GM21619 (cell line): ENCODE measurements around the gene NAV2.

Experiments
- ATAC-seq: cut with Tn5 transposase; IDR thresholded peaks from one replicate; pipeline ENCODE4 v1.9.1; 2021; ENCODE audit not compliant: unreplicated experiment

Gene NAV2

DNA sequence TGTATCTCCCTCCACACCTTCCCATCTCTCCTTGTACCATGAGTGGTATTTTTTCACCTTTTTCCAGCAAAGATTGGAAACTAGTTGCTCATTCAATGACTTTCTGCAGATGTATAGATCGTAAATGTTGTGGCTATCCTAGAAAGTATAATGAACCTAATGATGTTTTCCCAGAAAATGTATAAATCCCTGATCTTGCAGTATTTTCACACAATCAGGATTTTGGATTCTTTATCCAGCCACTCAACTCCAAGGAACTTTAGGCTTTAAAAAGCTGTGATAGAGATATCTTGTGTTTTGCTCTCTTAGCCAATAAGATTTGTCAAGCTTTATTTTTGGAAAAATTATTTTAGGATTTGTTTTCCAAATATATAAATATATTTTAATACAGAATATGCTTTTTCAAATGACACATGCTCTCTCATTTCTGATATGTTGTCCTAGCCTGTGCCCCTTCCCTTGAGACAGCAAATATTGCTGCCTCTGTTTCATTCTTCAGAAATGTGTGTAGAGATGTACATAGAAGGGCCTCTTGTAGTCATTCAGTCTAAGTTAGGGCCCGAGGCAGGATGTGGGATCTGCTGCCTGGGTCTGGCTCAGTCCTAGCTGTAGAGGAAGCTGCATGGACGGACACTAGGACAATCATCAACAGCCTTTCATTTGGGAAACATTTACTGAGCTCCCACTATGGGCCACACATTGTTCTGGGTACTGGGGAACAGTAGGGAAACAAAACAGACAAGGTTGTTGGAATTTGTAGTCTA, 62.4 kb downstream of the NAV2 start:
- ATAC-seq, result no peak

DNA sequence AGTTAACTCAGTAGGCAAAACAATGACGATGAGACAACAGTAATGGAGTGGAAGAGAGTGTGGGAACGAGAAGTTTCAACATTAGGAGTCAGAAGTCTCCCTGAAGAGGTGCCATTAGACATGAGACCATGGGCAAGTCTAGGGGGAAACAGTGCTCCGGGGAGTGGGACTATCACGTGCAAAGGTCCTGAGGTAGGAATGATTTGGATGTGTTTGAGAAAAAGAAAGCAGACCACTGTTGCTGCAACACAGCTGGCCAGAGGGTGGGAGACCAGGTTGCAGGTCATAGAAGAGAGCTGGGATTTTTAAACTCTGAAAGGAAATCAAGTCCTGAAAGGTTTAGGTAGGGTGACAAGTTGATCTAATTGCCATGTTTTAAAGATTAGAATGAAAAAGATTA, 63.0 kb downstream of the NAV2 start:
- ATAC-seq, result no peak

DNA sequence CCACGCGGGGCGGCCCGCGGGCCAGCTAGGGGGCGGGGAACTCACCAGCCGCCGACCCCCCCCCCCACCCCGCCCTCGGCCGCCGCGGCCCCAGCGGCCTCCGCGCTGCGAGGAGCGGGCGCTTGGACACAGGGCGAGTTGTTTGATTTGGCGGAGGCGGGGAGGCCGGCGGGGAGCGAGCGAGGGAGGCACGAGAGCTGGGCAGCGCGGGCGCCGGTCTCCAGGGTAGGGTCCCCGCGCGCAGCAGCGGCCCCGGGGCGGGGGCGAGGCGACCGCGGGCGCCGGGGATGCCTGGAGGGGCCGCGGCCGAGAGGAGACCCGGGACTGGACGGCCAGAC, 64.4 kb downstream of the NAV2 start:
- peak; percentile 9 for ATAC-seq

DNA sequence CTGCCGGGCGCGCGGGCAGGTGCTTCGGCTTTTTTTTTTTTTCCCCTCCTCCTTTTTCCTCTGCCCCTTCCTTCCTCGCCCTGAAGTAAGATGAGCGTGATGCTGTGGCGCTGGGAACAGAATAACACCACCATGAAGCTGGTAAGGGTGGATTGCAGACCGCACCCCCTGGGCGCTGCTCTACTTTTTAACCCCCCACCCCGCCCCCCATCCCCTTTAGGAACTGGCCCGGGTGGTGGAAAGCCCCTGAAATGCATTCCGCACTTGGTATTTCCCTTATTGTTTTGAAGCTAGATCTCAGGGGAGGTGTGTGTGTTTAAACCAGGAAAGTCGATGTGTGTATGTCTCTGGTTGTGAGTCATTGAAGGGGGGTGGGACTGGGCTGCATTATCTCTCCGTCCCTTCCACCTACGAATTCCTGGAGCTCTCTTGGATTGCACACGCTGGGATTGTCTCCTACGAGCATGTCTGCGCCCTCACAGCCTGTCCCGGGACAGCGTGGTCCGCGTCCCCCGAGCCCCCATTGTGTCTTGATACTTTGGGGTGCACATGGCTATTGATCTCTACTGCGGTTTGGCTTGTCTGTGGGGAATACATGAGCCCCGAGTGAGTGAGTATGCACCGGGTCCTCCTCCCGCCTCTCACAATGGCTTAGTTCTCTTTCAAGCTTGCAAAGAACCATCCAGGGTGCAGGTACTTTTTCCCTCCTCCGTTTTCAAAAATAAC, 64.9 kb downstream of the NAV2 start:
- peak; percentile 83 for ATAC-seq

DNA sequence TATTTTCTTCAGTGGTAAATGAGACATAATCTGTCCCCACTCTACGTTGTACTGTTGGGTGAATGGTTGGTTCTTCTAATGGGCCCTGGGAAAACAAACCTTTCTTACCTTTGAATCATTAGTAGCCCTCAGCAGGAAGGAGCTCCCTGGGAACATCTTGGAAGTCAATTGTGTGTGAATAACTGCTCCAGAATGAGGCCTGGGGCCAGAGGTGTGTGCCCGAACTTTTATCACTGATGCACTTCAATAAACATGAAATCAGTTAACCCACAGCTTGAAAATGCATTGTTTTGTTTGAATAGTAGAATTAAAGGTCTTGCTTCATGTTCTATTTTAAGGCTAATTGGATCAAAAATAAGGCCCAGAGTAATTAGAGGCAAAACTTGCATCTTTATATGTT, 67.1 kb downstream of the NAV2 start:
- no peak for ATAC-seq

DNA sequence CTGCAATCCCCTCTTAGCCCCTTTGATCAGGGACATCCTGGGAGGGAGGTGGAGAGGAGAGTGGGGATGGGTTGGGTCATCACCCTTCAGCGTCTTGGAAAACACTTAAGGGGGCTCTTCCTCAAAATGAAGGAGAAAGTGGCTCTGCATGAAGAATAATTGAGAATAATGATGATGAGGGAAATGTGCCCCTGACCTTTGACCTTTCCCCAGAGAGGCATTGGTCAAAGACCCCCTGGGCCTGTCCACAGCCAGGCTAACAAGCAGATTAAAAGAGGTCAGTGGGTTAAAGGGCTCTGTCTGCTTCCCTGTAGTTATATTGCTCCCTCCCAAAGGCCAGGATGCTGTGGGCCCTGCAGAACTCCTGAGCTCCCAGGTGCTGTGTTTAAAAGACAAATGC, 68.7 kb downstream of the NAV2 start:
- ATAC-seq, result no peak

DNA sequence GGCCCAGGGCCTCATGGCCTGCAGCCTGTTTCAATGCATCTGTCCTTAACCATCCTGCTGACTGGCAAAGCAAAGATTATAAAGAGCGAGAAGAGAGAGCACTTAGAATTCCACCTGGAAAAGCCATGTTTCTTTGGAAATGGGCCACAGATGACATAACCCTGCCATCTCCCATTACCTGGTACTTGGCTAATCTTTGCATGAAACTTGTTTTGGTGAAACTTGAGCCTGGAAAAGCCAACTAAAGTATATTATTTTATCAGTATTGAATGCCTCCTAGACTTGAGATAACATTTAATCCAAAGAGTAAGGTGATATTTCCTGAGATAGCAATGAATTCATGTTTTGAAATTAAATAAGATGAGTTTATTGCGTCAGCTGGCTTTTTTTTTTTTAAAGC, 72.6 kb downstream of the NAV2 start:
- ATAC-seq, result no peak

DNA sequence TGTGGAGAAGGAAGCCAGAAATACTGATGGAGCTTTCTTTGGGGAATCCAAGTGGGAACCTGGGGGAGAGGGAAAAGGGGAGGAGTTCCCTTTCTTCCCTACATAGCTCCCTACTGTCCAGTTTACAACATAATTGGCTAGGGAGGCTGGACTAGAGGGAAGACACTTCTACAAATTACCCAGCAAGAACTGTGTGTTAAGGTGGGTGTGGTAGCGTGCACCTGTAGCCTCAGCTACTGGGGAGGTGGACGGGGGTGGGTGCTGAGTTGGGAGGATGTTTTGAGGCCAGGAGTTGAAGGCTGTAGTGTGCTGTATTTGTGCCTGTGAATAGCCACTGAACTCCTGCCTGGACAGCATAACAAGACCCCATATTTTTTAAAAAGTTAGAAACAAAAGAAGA, 74.0 kb downstream of the NAV2 start:
- no peak for ATAC-seq

DNA sequence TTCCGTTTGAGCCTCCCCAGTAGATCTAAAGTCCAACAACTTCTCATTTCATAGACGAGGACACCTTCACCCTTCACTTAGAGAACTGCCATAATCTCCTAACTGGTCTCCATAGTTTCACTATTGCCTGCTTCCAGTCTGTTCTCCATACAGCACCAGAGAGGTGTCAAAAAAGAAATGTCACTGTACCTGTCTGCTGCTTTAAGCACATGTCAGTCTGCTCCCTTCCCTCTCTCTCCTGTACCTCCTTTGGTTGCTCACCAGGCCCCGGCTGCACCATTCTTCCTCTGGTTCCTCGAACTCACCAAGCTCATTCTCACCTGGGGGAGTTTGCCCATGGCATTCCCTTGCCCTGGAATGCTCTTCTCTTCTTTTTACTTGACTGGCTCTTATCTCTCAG, 75.8 kb downstream of the NAV2 start:
- no peak for ATAC-seq

DNA sequence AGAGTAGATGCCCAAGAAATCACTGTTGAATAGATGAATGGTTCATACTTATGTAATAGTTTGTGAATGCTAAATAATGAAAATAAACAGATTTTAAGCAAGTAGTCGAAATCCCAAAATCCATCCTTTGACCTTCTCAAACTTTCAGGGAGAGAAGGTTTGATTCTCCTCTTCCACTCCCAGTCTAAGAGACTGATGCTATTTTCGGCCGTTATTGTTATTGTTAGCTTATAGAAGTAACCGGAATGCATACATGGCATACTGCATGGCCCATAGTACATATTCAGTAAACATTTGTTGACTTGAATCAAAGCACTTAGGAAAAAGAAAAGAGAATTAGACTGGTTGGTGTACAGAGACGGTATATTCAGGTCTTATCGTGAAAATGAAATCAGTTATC, 76.6 kb downstream of the NAV2 start:
- ATAC-seq, result no peak

DNA sequence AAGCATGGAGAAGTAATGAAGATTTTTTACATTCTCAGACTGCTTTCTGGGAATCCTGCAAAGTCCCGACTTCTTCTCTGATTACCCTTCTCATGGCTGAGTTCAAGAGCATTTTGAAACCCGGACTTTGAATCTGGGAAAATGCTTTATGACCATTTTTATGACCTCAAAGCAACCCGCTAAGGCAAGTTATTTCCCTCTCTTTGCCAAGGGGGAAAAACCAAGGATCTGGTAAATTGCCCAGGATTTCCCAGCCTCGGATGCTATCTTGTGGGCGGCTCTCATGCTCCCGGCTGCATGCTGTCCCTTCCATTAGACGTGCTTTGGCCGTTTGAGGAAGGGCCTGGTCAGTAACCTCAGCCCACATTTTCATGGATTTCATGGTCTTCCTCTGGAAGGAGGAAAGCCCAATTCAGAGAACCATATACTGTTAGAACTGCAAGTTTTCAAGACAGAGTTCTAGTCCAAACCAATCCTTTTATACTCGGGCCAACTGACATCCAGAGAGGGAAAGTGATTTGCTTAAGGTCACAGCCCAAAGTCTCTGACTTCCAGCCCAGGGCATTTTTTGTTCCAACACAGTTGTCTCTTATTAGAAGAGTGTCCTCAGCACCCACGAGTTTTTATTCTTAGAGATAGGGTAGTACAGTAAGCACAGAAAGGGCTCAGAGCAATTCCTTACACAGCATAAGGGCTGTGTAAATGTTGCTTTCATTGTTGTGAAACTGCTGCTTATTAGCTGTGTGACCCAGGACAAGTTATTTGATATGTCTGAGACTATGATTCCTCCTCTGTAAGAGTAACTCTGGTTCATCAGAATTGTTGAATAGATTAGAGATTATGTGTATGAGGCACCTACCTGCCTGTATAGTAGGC, 77.4 kb downstream of the NAV2 start:
- ATAC-seq, result no peak

DNA sequence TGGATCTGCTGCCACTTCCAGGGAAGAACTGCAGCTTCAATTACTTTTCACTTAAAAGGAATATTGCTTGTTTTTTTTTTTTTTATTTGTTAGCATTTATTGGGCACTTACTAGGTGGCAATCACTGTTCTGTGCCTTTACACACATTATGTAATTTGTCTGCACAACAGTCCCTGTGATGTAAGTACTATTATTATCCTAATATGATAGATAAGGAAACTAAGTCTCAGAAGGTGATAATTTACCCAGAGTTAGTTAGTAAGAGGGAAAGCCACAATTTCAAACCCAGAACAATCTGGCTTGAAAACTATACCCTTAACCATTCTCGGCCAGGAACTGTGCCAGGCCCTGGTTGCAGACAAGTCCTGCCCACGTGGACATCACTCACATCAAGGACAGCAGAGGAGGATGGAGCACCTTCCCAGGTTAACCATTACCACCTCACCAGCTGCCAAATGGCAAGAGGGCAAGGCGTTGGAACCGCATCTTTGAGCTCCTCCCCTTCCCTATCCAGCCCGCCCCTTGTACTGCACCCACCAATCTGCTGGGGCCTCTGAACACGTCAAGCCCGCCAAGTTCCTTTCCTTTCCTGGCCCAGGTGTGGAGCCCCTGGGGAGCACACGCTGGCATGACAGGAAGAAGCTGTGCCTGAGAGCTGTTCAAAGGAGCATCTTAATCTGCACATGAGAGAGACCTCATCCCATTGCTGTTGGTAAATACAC, 78.4 kb downstream of the NAV2 start:
- peak; percentile 76 for ATAC-seq

DNA sequence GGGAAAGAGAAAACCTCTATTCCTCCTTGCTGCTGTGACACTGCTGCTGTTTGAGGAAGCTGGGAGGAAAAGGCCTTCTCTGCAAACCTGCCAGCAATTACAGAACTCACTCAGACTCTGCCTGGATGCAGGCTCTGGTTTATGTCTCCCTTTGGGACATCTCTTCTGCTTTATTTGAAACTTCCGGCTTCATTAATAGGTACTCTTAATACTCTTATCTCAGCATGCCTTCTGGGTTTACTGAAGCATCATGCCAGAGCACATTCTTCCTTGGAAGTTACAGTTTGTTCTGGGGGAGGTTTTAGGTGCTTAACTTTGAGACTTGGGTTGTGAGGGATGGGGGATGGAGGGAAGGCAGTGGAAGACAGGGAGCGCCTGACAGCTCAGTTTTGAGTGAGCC, 79.9 kb downstream of the NAV2 start:
- ATAC-seq, result no peak

DNA sequence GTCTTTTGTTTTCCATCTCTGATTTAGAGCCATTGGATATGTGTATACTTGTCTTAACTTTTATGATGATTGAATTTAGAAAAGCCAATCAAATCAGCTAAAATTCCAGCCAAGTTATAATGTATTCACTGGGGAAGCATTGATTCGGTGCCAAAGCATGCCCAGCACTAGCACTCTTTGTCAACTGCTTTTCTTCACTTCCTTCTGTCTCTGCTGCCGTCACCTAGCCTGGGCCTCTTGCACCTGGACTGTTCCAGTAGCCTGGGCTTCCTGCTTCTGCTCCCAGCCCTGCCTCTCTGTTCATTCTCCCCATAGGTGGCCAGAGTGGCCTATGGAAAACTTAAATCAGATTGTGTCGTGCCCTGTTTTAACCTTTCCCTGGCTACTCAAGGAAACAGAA, 80.7 kb downstream of the NAV2 start:
- ATAC-seq, result no peak

DNA sequence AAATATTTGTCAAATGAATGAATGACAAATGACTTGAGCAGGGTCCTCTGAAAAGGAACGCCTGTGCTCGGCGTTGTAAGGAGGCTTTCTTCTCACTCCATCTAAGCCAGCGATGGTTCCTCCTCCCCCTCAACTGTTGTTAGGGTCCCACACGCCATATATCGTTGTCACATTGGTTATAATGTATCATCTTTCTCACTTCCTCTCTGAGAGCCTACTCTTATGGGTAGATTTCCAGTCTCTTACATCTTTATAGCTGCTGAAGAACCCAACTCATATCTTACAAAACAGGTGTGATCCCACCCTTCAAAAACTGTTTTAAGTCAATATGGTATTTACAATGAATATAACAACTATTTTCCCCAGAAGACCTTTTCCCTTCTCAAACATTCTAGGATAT, 81.5 kb downstream of the NAV2 start:
- ATAC-seq, result no peak

DNA sequence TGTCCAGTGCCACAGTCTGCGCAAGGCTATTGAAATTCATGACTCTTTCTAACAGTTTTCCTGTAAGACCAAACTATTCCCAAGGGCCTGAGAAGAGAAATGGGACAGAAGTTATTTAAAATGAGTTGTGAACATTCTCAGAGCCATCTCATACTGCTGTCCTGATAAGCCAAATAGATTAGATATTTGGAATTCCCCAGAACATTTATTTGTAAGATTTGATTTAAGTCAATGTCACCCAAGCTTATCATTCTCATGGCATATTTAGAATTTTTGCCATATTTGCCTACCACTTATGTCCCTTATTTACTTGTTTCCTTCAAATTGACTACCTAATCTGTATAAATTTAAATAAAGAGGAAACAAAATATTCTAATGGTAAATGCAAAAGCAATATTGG, 82.4 kb downstream of the NAV2 start:
- ATAC-seq, result no peak

DNA sequence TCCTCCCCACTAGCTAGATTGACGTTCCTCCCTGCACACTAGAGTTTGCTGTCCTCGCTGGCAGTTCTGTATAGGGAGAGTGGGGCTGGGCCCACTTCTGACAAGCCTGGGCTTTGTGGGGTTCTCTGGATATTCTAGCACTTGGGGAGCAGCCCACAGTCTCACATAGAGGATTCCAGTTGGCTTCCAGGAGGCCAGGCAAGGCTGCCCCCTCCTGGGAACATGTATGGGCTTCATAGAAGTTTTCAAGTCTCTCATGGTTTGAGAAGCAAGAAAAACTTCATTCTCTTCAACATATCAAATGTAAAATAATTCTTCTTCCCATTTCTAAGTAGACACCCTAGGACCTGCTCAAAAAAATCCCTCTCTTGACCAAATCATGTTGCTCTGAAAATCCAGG, 87.5 kb downstream of the NAV2 start:
- ATAC-seq, result no peak

DNA sequence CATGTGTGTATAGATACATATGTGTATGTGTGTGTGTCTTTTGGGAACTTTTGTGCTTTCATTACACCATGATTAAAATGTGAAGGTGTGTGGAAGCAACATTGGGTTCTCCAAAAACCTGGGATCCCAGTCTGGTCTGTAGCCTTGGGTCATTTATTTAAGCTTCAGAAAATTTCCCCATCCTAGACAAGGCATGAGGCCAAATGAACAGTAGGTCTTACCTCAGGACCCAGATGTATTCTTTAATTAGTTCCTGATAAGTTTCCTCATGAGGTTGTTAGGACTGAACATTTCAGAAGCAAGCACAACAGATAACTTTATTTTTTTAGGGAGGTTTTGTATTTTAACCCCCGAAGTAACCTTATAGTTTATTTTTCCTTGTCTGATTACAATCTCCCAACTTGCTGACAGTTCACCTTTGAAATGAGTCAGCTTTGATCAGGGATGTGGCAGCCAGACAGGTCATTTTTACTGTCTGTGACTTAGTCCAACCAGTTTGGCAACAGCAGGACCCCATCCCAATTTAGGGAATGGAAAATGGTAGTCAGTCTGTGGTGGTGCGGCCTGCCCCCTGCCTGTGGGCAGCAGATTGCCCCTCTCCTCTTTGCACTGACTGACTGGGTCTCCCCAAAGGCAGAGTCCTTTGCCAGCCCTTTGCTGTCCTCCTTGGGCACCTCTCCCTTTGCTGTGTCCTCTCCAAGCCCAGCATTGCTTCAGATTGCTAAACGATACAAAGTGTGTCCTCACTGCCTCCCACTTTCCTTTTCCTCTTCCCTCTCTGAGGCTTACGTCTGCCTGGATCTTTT, 88.3 kb downstream of the NAV2 start:
- ATAC-seq, result no peak

DNA sequence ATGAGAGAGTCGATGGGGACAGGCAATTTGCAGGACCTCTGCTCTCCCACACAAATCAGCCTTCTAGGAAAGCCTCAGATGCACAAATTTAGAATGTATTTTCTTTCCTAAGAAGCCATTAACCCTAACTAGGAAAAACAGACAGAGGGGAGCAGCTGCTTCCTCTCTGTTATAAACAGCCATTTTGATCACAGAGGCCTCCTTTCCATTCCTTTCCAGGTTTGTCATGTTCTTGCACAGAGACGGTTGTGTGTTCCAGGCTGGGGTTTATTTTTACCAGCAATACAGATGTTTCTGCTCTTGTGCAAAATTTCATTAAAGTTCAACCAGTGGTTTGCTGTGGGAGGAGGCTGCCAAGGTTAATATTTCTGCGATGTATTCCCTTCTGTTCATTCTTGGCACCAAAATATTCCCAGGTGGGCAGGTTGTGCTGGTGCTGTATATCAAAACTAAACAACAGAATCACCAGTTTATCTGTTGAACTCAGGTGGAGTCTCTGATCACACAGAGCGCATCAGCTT, 90.2 kb downstream of the NAV2 start:
- no peak for ATAC-seq

DNA sequence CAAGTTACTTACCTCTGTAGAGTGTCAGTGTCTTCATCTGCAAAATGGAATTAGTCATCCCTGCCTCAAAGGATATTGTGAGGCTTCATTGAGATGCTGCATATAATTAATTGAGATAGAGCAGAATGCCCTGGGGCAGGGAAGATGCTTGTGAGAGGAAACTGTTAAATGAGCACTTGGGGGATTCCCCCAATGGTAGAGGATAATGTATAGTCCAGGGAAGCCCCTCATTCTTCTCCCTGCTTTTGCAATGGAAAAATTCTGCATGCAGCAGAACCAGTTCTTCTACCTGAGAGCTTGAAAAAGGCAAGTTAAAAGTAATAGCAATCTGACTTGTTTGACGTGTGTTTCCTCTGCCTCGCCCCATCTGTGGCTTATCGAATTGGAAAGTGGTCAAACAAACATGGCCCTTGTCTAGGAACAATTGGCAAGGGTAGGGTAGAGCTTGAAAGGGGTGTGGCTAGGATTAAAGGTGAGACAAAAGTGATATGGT, 90.9 kb downstream of the NAV2 start:
- ATAC-seq, result no peak
